ENCODE data around the gene COMMD10.

The COMMD10 gene

GRCh38 chr5:116292321-116292720 is 207.5 kb downstream of the COMMD10 start:
- DNase-seq (no peak), ATAC-seq (no peak)

GRCh38 chr5:116296335-116297072 is 211.7 kb downstream of the COMMD10 start:
- ATAC-seq (no peak), DNase-seq (no peak)

- ATAC-seq (no peak), DNase-seq (no peak)
These were observed 212.5 kb downstream of the COMMD10 start for GRCh38 chr5:116297296-116297814.

GRCh38 chr5:116299746-116300640 is 215.2 kb downstream of the COMMD10 start:
- ATAC-seq (no peak), DNase-seq (no peak)

- no peak for ATAC-seq
- no peak for DNase-seq
These were observed 216.3 kb downstream of the COMMD10 start for GRCh38 chr5:116301110-116301509.

- DNase-seq: no peak
- no peak for ATAC-seq
These were observed 218.5 kb downstream of the COMMD10 start for GRCh38 chr5:116303340-116303739.

GRCh38 chr5:116303810-116304209 is 219.0 kb downstream of the COMMD10 start:
- ATAC-seq (no peak), DNase-seq (no peak)

- no peak for ATAC-seq
- DNase-seq: no peak
These were observed 221.1 kb downstream of the COMMD10 start for GRCh38 chr5:116305899-116306298.

GRCh38 chr5:116306846-116307245 is 222.0 kb downstream of the COMMD10 start:
- DNase-seq: no peak
- no peak for ATAC-seq

- DNase-seq (no peak), ATAC-seq (no peak)
These were observed 223.6 kb downstream of the COMMD10 start for GRCh38 chr5:116308391-116308790.

- ATAC-seq (no peak), DNase-seq (no peak)
These were observed 228.5 kb downstream of the COMMD10 start for GRCh38 chr5:116313366-116313765.

- no peak for DNase-seq
- peak; percentile 19 for ATAC-seq
These were observed 230.7 kb downstream of the COMMD10 start for GRCh38 chr5:116315531-116315930.

- DNase-seq (no peak), ATAC-seq (no peak)
These were observed 233.4 kb downstream of the COMMD10 start for GRCh38 chr5:116318091-116318854.

- no peak for ATAC-seq
- no peak for DNase-seq
These were observed 235.7 kb downstream of the COMMD10 start for GRCh38 chr5:116320486-116320885.

- DNase-seq: no peak
- ATAC-seq: no peak
These were observed 244.7 kb downstream of the COMMD10 start for GRCh38 chr5:116329503-116329902.

- ATAC-seq (no peak), DNase-seq (no peak)
These were observed 256.0 kb downstream of the COMMD10 start for GRCh38 chr5:116340799-116341198.

All from stimulated activated naive CD8-positive, alpha-beta T cell treated with anti-CD3 and anti-CD28 coated beads, Interleukin-15, Interleukin-2, amounts not matched to agents 100 U/mL and 50 U/mL, for 24 hours (primary cell).